HUES6 (cell line): Measurements from ENCODE around the gene MAPK10.

Experiments used
- H3K27ac ChIP-seq: 2 replicates; pipeline ENCODE4 v1.7.0; 2013; ENCODE audit warnings: low read depth, mild to moderate bottlenecking, low read length, inconsistent platforms
- H3K27me3 ChIP-seq: 2 replicates; pipeline ENCODE4 v1.6.1; 2013; ENCODE audit warnings: low read length; ENCODE audit not compliant: control insufficient read depth, insufficient read depth
- H3K36me3 ChIP-seq: 2 replicates; pipeline ENCODE4 v1.6.1; 2013; ENCODE audit warnings: low read length; ENCODE audit not compliant: control insufficient read depth, insufficient read depth
- H3K4me1 ChIP-seq: 2 replicates; pipeline ENCODE4 v1.6.1; 2013; ENCODE audit warnings: low read length; ENCODE audit not compliant: control insufficient read depth, insufficient read depth
- H3K4me3 ChIP-seq: 2 replicates; pipeline ENCODE4 v1.5.1; 2013; ENCODE audit warnings: low read depth, low read length
- H3K9ac ChIP-seq: one replicate; pipeline ENCODE4 v1.6.1; 2013; ENCODE audit warnings: mild to moderate bottlenecking, low read length
- H3K9me3 ChIP-seq: 2 replicates; pipeline ENCODE4 v1.6.1; 2013; ENCODE audit warnings: low read depth, low read length; ENCODE audit not compliant: control insufficient read depth, insufficient read depth

Gene MAPK10

GRCh38 chr4:86156531-86156930 is 203.3 kb downstream of the MAPK10 start:
- H3K4me3 ChIP-seq, result no peak overlapping the region
- H3K9me3 ChIP-seq, result no peaks in the 10 kb centered on the region

GRCh38 chr4:86155766-86156165 is 204.1 kb downstream of the MAPK10 start:
- Histone ChIP-seq H3K36me3 (no peaks in the 10 kb centered on the region), H3K27me3 (no peaks in the 10 kb centered on the region), H3K9ac (no peak overlapping the region), H3K4me1 (no peaks in the 10 kb centered on the region), H3K9me3 (no peaks in the 10 kb centered on the region), H3K27ac (no peak overlapping the region), H3K4me3 (no peak overlapping the region)

More at GRCh38 chr4:86156531-86156930, 203.3 kb downstream of the MAPK10 start:
- H3K36me3 ChIP-seq, result no peaks in the 10 kb centered on the region
- no peaks in the 10 kb centered on the region for H3K27me3 ChIP-seq
- H3K9ac ChIP-seq, result no peak overlapping the region
- no peaks in the 10 kb centered on the region for H3K4me1 ChIP-seq
- no peak overlapping the region for H3K27ac ChIP-seq

GRCh38 chr4:86152454-86152853 is 207.4 kb downstream of the MAPK10 start:
- Histone ChIP-seq H3K9ac (no peak overlapping the region), H3K27ac (no peak overlapping the region), H3K9me3 (no peaks in the 10 kb centered on the region), H3K27me3 (no peaks in the 10 kb centered on the region), H3K36me3 (no peaks in the 10 kb centered on the region), H3K4me3 (no peak overlapping the region), H3K4me1 (no peaks in the 10 kb centered on the region)

GRCh38 chr4:86151196-86151595 is 208.7 kb downstream of the MAPK10 start:
- H3K4me3 ChIP-seq, result no peak overlapping the region
- H3K4me1 ChIP-seq, result no peaks in the 10 kb centered on the region
- H3K9me3 ChIP-seq, result no peaks in the 10 kb centered on the region
- H3K27me3 ChIP-seq, result no peaks in the 10 kb centered on the region
- no peak overlapping the region for H3K9ac ChIP-seq
- no peak overlapping the region for H3K27ac ChIP-seq
- H3K36me3 ChIP-seq, result no peaks in the 10 kb centered on the region

GRCh38 chr4:86141161-86141560 is 218.7 kb downstream of the MAPK10 start:
- Histone ChIP-seq H3K4me3 (no peak overlapping the region), H3K9ac (no peak overlapping the region), H3K27me3 (no peaks in the 10 kb centered on the region), H3K4me1 (peaks cover 2% of the 10 kb centered on the region; the same call in 1 of the 2 replicates), H3K9me3 (no peaks in the 10 kb centered on the region), H3K27ac (no peak overlapping the region), H3K36me3 (no peaks in the 10 kb centered on the region)

- Histone ChIP-seq H3K4me1 (no peaks in the 10 kb centered on the region), H3K36me3 (no peaks in the 10 kb centered on the region)
These were observed 227.4 kb downstream of the MAPK10 start for GRCh38 chr4:86132468-86132867.

GRCh38 chr4:86131456-86131855 is 228.4 kb downstream of the MAPK10 start:
- Histone ChIP-seq H3K27ac (no peak overlapping the region), H3K36me3 (no peaks in the 10 kb centered on the region), H3K4me3 (no peak overlapping the region), H3K4me1 (no peaks in the 10 kb centered on the region), H3K27me3 (no peaks in the 10 kb centered on the region), H3K9me3 (no peaks in the 10 kb centered on the region), H3K9ac (no peak overlapping the region)

More at GRCh38 chr4:86132468-86132867, 227.4 kb downstream of the MAPK10 start:
- Histone ChIP-seq H3K9me3 (no peaks in the 10 kb centered on the region), H3K4me3 (no peak overlapping the region), H3K9ac (no peak overlapping the region), H3K27me3 (no peaks in the 10 kb centered on the region), H3K27ac (no peak overlapping the region)

GRCh38 chr4:86130160-86130933 is 229.5 kb downstream of the MAPK10 start:
- Histone ChIP-seq H3K9ac (no peak overlapping the region), H3K36me3 (no peaks in the 10 kb centered on the region), H3K9me3 (no peaks in the 10 kb centered on the region), H3K4me3 (no peak overlapping the region), H3K27me3 (no peaks in the 10 kb centered on the region), H3K4me1 (no peaks in the 10 kb centered on the region), H3K27ac (no peak overlapping the region)

- H3K4me1 ChIP-seq, result no peaks in the 10 kb centered on the region
- no peak overlapping the region for H3K4me3 ChIP-seq
- no peak overlapping the region for H3K9ac ChIP-seq
- H3K36me3 ChIP-seq, result no peaks in the 10 kb centered on the region
- no peak overlapping the region for H3K27ac ChIP-seq
- no peaks in the 10 kb centered on the region for H3K9me3 ChIP-seq
- H3K27me3 ChIP-seq, result no peaks in the 10 kb centered on the region
These were observed 230.3 kb downstream of the MAPK10 start for GRCh38 chr4:86129546-86129945.

GRCh38 chr4:86122404-86122803 is 237.4 kb downstream of the MAPK10 start:
- Histone ChIP-seq H3K27me3 (no peaks in the 10 kb centered on the region), H3K9me3 (no peaks in the 10 kb centered on the region), H3K4me3 (no peak overlapping the region), H3K4me1 (no peaks in the 10 kb centered on the region), H3K36me3 (no peaks in the 10 kb centered on the region), H3K9ac (no peak overlapping the region), H3K27ac (no peak overlapping the region)

- Histone ChIP-seq H3K9me3 (peaks cover 8% of the 10 kb centered on the region; the same call in 1 of the 2 replicates), H3K4me1 (no peaks in the 10 kb centered on the region), H3K4me3 (no peak overlapping the region), H3K9ac (no peak overlapping the region), H3K27ac (no peak overlapping the region), H3K36me3 (no peaks in the 10 kb centered on the region), H3K27me3 (no peaks in the 10 kb centered on the region)
These were observed 241.1 kb downstream of the MAPK10 start for GRCh38 chr4:86118711-86119110.
